Aorta (tissue), 5 donors: ENCODE data around the gene MIPOL1. TPM values are rescaled to one million over a fixed set of nuclear protein-coding genes. Genes with fewer than 3 reads are reported as not detected.

Experiments
- ATAC-seq: fragments of 200-7000 bp; cut with Tn5 transposase; one replicate; pipeline ENCODE4 v1.9.1; 2022; ENCODE audit warnings: moderate library complexity; ENCODE audit not compliant: low FRiP score
- DNase-seq, 2 donors: peaks; one replicate each; pipeline ENCODE4 v3.0.0-alpha.2; 2020
- H3K27ac ChIP-seq, 2 donors: one replicate each; pipeline ENCODE4 v1.5.1; 2013; ENCODE audit warnings: low read length in 2 of 2, mild to moderate bottlenecking in 2 of 2, moderate library complexity in 2 of 2, control low read depth in 1 of 2, inconsistent platforms in 1 of 2, low read depth in 1 of 2
- H3K27me3 ChIP-seq, 2 donors: one replicate each; pipeline ENCODE4 v1.6.1; 2013; ENCODE audit warnings: control low read depth in 1 of 2, low read length in 1 of 2, mild to moderate bottlenecking in 1 of 2, moderate library complexity in 1 of 2; ENCODE audit not compliant: insufficient read depth in 2 of 2, control insufficient read depth in 1 of 2
- H3K36me3 ChIP-seq, 2 donors: one replicate each; pipeline ENCODE4 v1.6.1; 2013; ENCODE audit warnings: control low read depth in 1 of 2, low read length in 1 of 2, mild to moderate bottlenecking in 1 of 2; ENCODE audit not compliant: insufficient read depth in 2 of 2, control insufficient read depth in 1 of 2
- H3K4me1 ChIP-seq, 2 donors: one replicate each; pipeline ENCODE4 v1.6.1; 2013; ENCODE audit warnings: low read length in 2 of 2, control low read depth in 1 of 2, mild to moderate bottlenecking in 1 of 2, moderate library complexity in 1 of 2; ENCODE audit not compliant: insufficient read depth in 2 of 2, control insufficient read depth in 1 of 2
- H3K4me3 ChIP-seq, 2 donors: one replicate each; pipeline ENCODE4 v1.5.1; 2013; ENCODE audit warnings: low read length in 2 of 2, control low read depth in 1 of 2, mild to moderate bottlenecking in 1 of 2
- H3K9me3 ChIP-seq: one replicate; pipeline ENCODE4 v1.6.1; 2013; ENCODE audit warnings: mild to moderate bottlenecking, low read length; ENCODE audit not compliant: control insufficient read depth
- WGBS, 2 donors: extraction: QIAGEN DNeasy Blood & Tissue Kit; methylation state at CpG; one replicate each; pipeline ENCODE4 v1.1.7; 2013; 5-methylcytosine and 5-hydroxymethylcytosine counted together
- intact Hi-C, 2 donors: fragments of 100-400 bp; cut with DNase I; formaldehyde crosslinking; loops; one replicate each; pipeline versions ENCODE4 v1.14.2 to v1.15.0; 2022
- polyA plus RNA-seq, 2 donors: library from polyadenylated mRNA; stranded (reverse); fragments of 200-250 nt; gene quantifications; one replicate each; pipeline ENCODE4 v1.2.3, GENCODE V29; 2013
- total RNA-seq, 2 donors: library from RNA; stranded (reverse); fragmentation: NEBNext Ultra II Directional; extraction: Animal tissue kit (Norgen Biotek cat#: 25700); gene quantifications; one replicate each; pipeline ENCODE4 v1.2.1, GENCODE V29; 2021
- donor health status: healthy with polysubstance abuse.
- donor health status: Bipolar disorder and iron deficiency.
- donor health status: DM: no; HTN: no; CAD: no.
- donor health status: DM: no; HTN: no; CAD: no.
- donor health status: DM: yes; HTN: yes; CAD: no.

The MIPOL1 gene
- total and polyA plus RNA-seq, 4 donors = 3.4 to 20.6 (median 11.9) TPM

GRCh38 chr14:37403626-37404025 lies 205.9 kb downstream of the MIPOL1 start:
- 71 to 80% methylated on average over 1 of the region's 1 CpG for WGBS, 2 donors

GRCh38 chr14:37406095-37406494 lies 208.4 kb downstream of the MIPOL1 start:
- intact Hi-C loops = no loop called here
- no peaks in the 10 kb centered on the region for H3K36me3 ChIP-seq
- 62 to 77% methylated on average over 2 of the region's 2 CpGs for WGBS, 2 donors
- no peak overlapping the region for H3K4me3 ChIP-seq
- ATAC-seq = no peak
- H3K9me3 ChIP-seq = no peaks in the 10 kb centered on the region
- H3K4me1 ChIP-seq = no peaks in the 10 kb centered on the region
- no peak overlapping the region for H3K27ac ChIP-seq
- H3K27me3 ChIP-seq = no peaks in the 10 kb centered on the region
- no peak for DNase-seq

More at GRCh38 chr14:37403626-37404025, 205.9 kb downstream of the MIPOL1 start:
- DNase-seq = no peak
- H3K9me3 ChIP-seq = no peaks in the 10 kb centered on the region
- no peak overlapping the region for H3K27ac ChIP-seq
- no peaks in the 10 kb centered on the region for H3K36me3 ChIP-seq
- intact Hi-C loops = no loop called here
- H3K27me3 ChIP-seq = no peaks in the 10 kb centered on the region
- H3K4me1 ChIP-seq = no peaks in the 10 kb centered on the region
- no peak overlapping the region for H3K4me3 ChIP-seq
- ATAC-seq = no peak

GRCh38 chr14:37411079-37411735 lies 213.5 kb downstream of the MIPOL1 start:
- Histone ChIP-seq H3K4me3 (no peak overlapping the region), H3K27ac (no peak overlapping the region), H3K9me3 (peaks cover 1% of the 10 kb centered on the region), H3K27me3 (no peaks in the 10 kb centered on the region), H3K4me1 (no peaks in the 10 kb centered on the region), H3K36me3 (no peaks in the 10 kb centered on the region)
- intact Hi-C loops = no loop called here
- 88 to 89% methylated on average over 3 of the region's 3 CpGs for WGBS, 2 donors
- no peak for ATAC-seq
- DNase-seq = no peak

- ATAC-seq (no peak), DNase-seq (no peak)
- Histone ChIP-seq H3K27ac (no peak overlapping the region), H3K36me3 (no peaks in the 10 kb centered on the region), H3K9me3 (peaks cover 1% of the 10 kb centered on the region), H3K4me3 (no peak overlapping the region), H3K4me1 (no peaks in the 10 kb centered on the region), H3K27me3 (no peaks in the 10 kb centered on the region)
- intact Hi-C loops = no loop called here
- 88 to 98% methylated on average over 1 of the region's 1 CpG for WGBS, 2 donors
Measured at GRCh38 chr14:37413050-37413449, 215.3 kb downstream of the MIPOL1 start.

GRCh38 chr14:37413504-37414003 lies 215.8 kb downstream of the MIPOL1 start:
- 93 to 96% methylated on average over 3 of the region's 3 CpGs for WGBS, 2 donors
- Histone ChIP-seq H3K4me3 (no peak overlapping the region), H3K27ac (no peak overlapping the region), H3K36me3 (no peaks in the 10 kb centered on the region), H3K9me3 (peaks cover 1% of the 10 kb centered on the region), H3K4me1 (no peaks in the 10 kb centered on the region), H3K27me3 (no peaks in the 10 kb centered on the region)
- ATAC-seq = no peak
- DNase-seq = no peak
- intact Hi-C loops = no loop called here

- ATAC-seq (no peak), DNase-seq (no peak)
- peaks cover 1% of the 10 kb centered on the region for H3K9me3 ChIP-seq
- 94 to 95% methylated on average over 2 of the region's 2 CpGs for WGBS, 2 donors
- no peak overlapping the region for H3K27ac ChIP-seq
- H3K4me3 ChIP-seq = no peak overlapping the region
- intact Hi-C loops = no loop called here
- no peaks in the 10 kb centered on the region for H3K27me3 ChIP-seq
- H3K36me3 ChIP-seq = no peaks in the 10 kb centered on the region
- no peaks in the 10 kb centered on the region for H3K4me1 ChIP-seq
Measured at GRCh38 chr14:37416264-37416663, 218.5 kb downstream of the MIPOL1 start.

GRCh38 chr14:37417151-37417550 lies 219.4 kb downstream of the MIPOL1 start:
- no peak for ATAC-seq
- peaks cover 1% of the 10 kb centered on the region for H3K9me3 ChIP-seq
- WGBS, 2 donors = 92 to 100% methylated on average over 1 of the region's 1 CpG
- no peak overlapping the region for H3K27ac ChIP-seq
- no peaks in the 10 kb centered on the region for H3K4me1 ChIP-seq
- no peaks in the 10 kb centered on the region for H3K27me3 ChIP-seq
- H3K4me3 ChIP-seq = no peak overlapping the region
- no peak for DNase-seq
- intact Hi-C loops = no loop called here
- H3K36me3 ChIP-seq = no peaks in the 10 kb centered on the region

- ATAC-seq (no peak), DNase-seq (no peak)
- Histone ChIP-seq H3K27me3 (no peaks in the 10 kb centered on the region), H3K9me3 (peaks cover 1% of the 10 kb centered on the region), H3K36me3 (no peaks in the 10 kb centered on the region), H3K4me3 (no peak overlapping the region), H3K4me1 (no peaks in the 10 kb centered on the region), H3K27ac (no peak overlapping the region)
- WGBS, 2 donors = 17 to 20% methylated on average over 1 of the region's 1 CpG
- intact Hi-C loops = no loop called here
Measured at GRCh38 chr14:37417833-37418232, 220.1 kb downstream of the MIPOL1 start.

- H3K27me3 ChIP-seq = no peaks in the 10 kb centered on the region
- no peak overlapping the region for H3K27ac ChIP-seq
- H3K36me3 ChIP-seq = no peaks in the 10 kb centered on the region
- ATAC-seq = no peak
- no peak overlapping the region for H3K4me3 ChIP-seq
- WGBS, 2 donors = 88 to 93% methylated on average over 2 of the region's 2 CpGs
- no peak for DNase-seq
- H3K4me1 ChIP-seq = no peaks in the 10 kb centered on the region
- intact Hi-C loops = no loop called here
- H3K9me3 ChIP-seq = no peaks in the 10 kb centered on the region
Measured at GRCh38 chr14:37420622-37421021, 222.9 kb downstream of the MIPOL1 start.
